ENCODE results near the gene LDLRAD2. TPM values are rescaled to one million over a fixed set of nuclear protein-coding genes. Genes with fewer than 3 reads are reported as not detected.

The LDLRAD2 gene
- total RNA-seq, 2 experiments from 2014 or later, result not detected

GRCh38 chr1:21871943-21872342 lies 59.9 kb downstream of the LDLRAD2 start:
- POLR2A ChIA-PET, result no interaction called here

GRCh38 chr1:21872445-21873079 lies 60.5 kb downstream of the LDLRAD2 start:
- POLR2A ChIA-PET, result no interaction called here
- CTCF ChIA-PET, result no interaction called here

More at GRCh38 chr1:21871943-21872342, 59.9 kb downstream of the LDLRAD2 start:
- CTCF ChIA-PET, result no interaction called here

DNA sequence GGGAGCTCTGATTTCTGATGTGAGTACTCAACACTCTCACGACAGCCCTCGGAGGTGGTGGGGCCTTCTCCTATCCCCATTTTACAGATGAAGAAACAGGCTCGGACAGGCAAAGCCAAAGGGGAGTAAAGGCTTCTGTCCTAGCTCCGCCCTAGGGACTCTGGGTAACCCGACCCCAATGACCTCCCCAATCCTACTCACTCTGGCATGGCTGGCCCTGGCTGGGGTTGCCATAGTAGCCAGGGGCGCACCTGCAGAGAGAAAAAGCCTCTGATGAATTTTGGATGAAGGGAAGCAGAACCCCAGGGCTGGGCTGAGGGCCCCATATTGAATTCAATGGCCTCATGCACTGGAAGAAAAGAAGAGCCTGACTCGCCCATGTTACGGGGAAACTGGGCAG lies 61.1 kb downstream of the LDLRAD2 start:
- CTCF ChIA-PET, result no interaction called here
- POLR2A ChIA-PET, result no interaction called here

GRCh38 chr1:21873761-21874160 lies 61.7 kb downstream of the LDLRAD2 start:
- ChIA-PET POLR2A (no interaction called here), CTCF (no interaction called here)

DNA sequence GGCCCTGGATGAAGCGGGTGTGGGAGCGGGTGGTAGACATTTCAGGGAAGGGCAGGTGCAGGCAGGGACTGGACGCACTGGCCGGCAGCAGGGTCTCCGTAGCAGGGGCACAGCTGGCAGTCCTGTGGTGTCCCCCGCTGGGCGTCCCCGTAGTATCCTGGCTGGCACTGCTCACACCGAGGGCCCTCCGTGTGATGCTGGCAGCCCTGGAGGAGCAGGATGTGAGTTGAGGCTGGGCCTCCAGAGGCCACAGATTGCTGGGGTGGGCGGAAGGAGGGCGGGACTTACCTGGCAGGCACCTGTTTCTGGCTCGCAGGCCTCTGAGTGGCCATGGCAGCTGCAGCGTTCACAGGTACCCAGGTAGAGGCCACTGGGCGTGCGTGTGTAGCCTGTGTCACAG lies 62.3 kb downstream of the LDLRAD2 start:
- ChIA-PET POLR2A (no interaction called here), CTCF (no interaction called here)

Other genes starting within 250 kb of the LDLRAD2 start
- under 1 TPM; 0.42 to 0.96 TPM for gene RAP1GAP, start 142.9 kb upstream of the LDLRAD2 start, total RNA-seq
- gene USP48, start 29.1 kb upstream of the LDLRAD2 start, total RNA-seq, result 10 to 100 TPM; 58.8 to 61.1 TPM
- gene HSPG2, start 125.0 kb downstream of the LDLRAD2 start, total RNA-seq, result 1 to 10 TPM; 1.7 to 2.3 TPM
- gene CELA3B, start 164.8 kb downstream of the LDLRAD2 start, total RNA-seq, result not detected
- gene CELA3A, start 189.4 kb downstream of the LDLRAD2 start, total RNA-seq, result not detected
- gene CDC42, start 240.4 kb downstream of the LDLRAD2 start, total RNA-seq, result 100 to 1,000 TPM; 264 to 273 TPM

Measured in activated CD8-positive, alpha-beta memory T cell treated with anti-CD3 and anti-CD28 coated beads for 36 hours (primary cell).